ENCODE results near the gene FMO3.

Gene FMO3

DNA sequence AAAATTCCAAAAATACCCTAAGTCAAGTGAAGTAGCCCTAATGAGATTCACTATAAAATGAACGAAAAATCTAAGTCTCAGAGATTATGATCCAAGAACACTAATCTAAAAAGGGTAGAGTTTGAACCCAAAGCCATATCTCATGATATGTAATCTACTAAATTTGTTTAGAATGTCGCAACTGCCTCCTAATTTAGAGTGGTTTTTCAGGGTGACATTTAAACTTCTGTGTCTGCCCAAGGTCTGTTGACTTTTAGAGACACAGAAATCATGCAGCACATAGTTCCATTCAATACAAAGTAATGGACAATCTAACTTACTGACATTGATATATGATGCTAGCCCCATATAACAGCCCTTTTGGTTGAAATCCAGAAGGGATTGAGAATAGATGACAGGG lies 28.9 kb downstream of the FMO3 start:
- TF ChIP-seq, protein P1, sequence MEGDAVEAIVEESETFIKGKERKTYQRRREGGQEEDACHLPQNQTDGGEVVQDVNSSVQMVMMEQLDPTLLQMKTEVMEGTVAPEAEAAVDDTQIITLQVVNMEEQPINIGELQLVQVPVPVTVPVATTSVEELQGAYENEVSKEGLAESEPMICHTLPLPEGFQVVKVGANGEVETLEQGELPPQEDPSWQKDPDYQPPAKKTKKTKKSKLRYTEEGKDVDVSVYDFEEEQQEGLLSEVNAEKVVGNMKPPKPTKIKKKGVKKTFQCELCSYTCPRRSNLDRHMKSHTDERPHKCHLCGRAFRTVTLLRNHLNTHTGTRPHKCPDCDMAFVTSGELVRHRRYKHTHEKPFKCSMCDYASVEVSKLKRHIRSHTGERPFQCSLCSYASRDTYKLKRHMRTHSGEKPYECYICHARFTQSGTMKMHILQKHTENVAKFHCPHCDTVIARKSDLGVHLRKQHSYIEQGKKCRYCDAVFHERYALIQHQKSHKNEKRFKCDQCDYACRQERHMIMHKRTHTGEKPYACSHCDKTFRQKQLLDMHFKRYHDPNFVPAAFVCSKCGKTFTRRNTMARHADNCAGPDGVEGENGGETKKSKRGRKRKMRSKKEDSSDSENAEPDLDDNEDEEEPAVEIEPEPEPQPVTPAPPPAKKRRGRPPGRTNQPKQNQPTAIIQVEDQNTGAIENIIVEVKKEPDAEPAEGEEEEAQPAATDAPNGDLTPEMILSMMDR (conservative IDR thresholded peaks at IDR 0.05; ENCODE audit: low read depth) = no peak
- ChIA-PET POLR2A (ENCODE audit: low non-redundant PET) (no interaction called here), CTCF (no interaction called here)
- DNase-seq (ENCODE audit: low spot score) = no peak
- H3K27ac ChIP-seq = no peak overlapping the region

DNA sequence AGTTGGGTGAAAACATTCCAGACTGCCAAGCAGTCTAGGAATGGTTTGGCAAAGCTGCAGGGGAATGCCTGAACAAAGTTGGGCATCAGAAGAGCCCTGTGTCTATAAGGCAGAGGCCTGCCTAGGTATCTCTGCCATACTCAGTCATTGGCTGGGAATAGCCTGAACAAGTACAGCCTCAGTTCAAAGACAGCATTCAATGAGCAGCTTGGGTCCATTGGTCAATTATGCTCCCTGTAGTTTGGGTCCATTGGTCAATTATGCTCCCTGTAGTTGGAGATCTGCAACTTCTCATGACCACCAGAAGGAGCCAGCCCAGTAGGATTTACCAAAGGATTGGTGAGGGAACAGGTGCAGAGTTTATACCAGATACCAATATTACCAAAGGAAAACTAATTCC lies 31.6 kb downstream of the FMO3 start:
- no peak for DNase-seq (ENCODE audit: low spot score)
- H3K27ac ChIP-seq = no peak overlapping the region
- TF ChIP-seq, protein P1 (conservative IDR thresholded peaks at IDR 0.05; ENCODE audit: low read depth) = no peak
- ChIA-PET POLR2A (ENCODE audit: low non-redundant PET) (no interaction called here), CTCF (no interaction called here)

- H3K27ac ChIP-seq = no peak overlapping the region
- DNase-seq (ENCODE audit: low spot score) = no peak
- ChIA-PET POLR2A (ENCODE audit: low non-redundant PET) (no interaction called here), CTCF (no interaction called here)
- TF ChIP-seq, protein P1 (conservative IDR thresholded peaks at IDR 0.05; ENCODE audit: low read depth) = no peak
These were observed 32.2 kb downstream of the FMO3 start for GRCh38 chr1:171122893-171123292.

GRCh38 chr1:171126504-171126903 lies 35.8 kb downstream of the FMO3 start:
- TF ChIP-seq, protein P1 (conservative IDR thresholded peaks at IDR 0.05; ENCODE audit: low read depth) = no peak
- ChIA-PET POLR2A (ENCODE audit: low non-redundant PET) (no interaction called here), CTCF (no interaction called here)
- DNase-seq (ENCODE audit: low spot score) = no peak
- no peak overlapping the region for H3K27ac ChIP-seq

- ChIA-PET CTCF (no interaction called here), POLR2A (ENCODE audit: low non-redundant PET) (no interaction called here)
- TF ChIP-seq, protein P1 (conservative IDR thresholded peaks at IDR 0.05; ENCODE audit: low read depth) = no peak
- no peak for DNase-seq (ENCODE audit: low spot score)
- no peak overlapping the region for H3K27ac ChIP-seq
These were observed 36.4 kb downstream of the FMO3 start for GRCh38 chr1:171127099-171127498.

DNA sequence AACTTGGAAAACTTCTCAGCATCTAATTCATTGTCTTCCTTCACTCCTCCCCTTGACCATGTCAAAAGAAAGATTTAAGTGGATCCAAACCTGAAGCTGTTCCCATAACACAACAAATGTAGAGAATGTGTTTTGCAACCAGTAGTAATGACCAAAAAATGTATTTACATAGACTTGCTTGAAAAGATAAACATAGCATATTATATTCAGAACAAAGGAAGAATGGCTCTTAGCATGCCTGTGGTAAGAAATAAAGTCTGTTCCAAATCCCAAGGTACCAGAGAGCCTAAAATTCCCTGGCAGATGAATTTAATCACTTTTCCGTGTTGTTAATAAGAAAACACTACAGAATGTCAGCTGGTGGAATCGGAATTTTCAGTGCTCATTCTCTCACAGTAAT lies 36.8 kb downstream of the FMO3 start:
- DNase-seq (ENCODE audit: low spot score) = no peak
- ChIA-PET POLR2A (ENCODE audit: low non-redundant PET) (no interaction called here), CTCF (no interaction called here)
- H3K27ac ChIP-seq = no peak overlapping the region
- TF ChIP-seq, protein P1 (conservative IDR thresholded peaks at IDR 0.05; ENCODE audit: low read depth) = no peak

GRCh38 chr1:171128463-171128862 lies 37.8 kb downstream of the FMO3 start:
- CTCF ChIA-PET = no interaction called here
- POLR2A ChIA-PET (ENCODE audit: low non-redundant PET) = no interaction called here
- TF ChIP-seq, protein P1 (conservative IDR thresholded peaks at IDR 0.05; ENCODE audit: low read depth) = no peak
- DNase-seq (ENCODE audit: low spot score) = no peak
- no peak overlapping the region for H3K27ac ChIP-seq
